H1 (cell line): ENCODE measurements around the gene LRIG2. TPM values are rescaled to one million over a fixed set of nuclear protein-coding genes. Genes with fewer than 3 reads are reported as not detected.

Experiments used
- ATF3 ChIP-seq: IDR thresholded peaks from 2 replicates; pipeline ENCODE4 v1.6.1; 2011; ENCODE audit warnings: low read depth, mild to moderate bottlenecking, low read length; ENCODE audit not compliant: insufficient read depth
- GTF2F1 ChIP-seq: IDR thresholded peaks from 2 replicates; pipeline ENCODE4 v1.6.1; 2012; ENCODE audit warnings: low read depth, low read length, improper control_type of control experiment, borderline replicate concordance
- JUND ChIP-seq: IDR thresholded peaks from 2 replicates; pipeline ENCODE4 v1.6.1; 2011; ENCODE audit warnings: mild to moderate bottlenecking, improper control_type of control experiment, low read length
- KDM5A ChIP-seq: fragments of 200-600 bp; IDR thresholded peaks from 2 replicates; pipeline ENCODE4 v1.7.1; 2012; ENCODE audit warnings: mild to moderate bottlenecking, low read length, inconsistent platforms, mixed read lengths
- SAP30 ChIP-seq: fragments of 300-600 bp; sonication (generic); IDR thresholded peaks from 2 replicates; pipeline ENCODE4 v1.7.1; 2012; ENCODE audit warnings: low read length, moderate library complexity, mild to moderate bottlenecking, inconsistent platforms; ENCODE audit not compliant: insufficient read depth, insufficient replicate concordance
- polyA plus RNA-seq, 7 experiments: library from polyadenylated mRNA; depleted of rRNA in 3 of 7; stranded (reverse) in 5 of 7; unstranded in 2 of 7; fragments of >200 nt in 5 of 7; fragments of 200-250 nt in 2 of 7; gene quantifications; 1 replicate in 5 of 7; 2 replicates in 1 of 7; 4 replicates in 1 of 7; pipeline versions ENCODE4 v1.2.1 to v1.2.3, GENCODE V29; 2011 to 2013; ENCODE audit warnings: missing spikeins in 2 of 7, mixed read lengths in 2 of 7
- total RNA-seq: library from RNA; stranded (reverse); fragmentation: NEBNext Ultra II Directional; extraction: Animal tissue kit (Norgen Biotek cat#: 25700); gene quantifications from 2 replicates; pipeline ENCODE4 v1.2.1, GENCODE V29; 2021
- TF ChIP-seq, protein P1 (sequence below): IDR thresholded peaks from 2 replicates; pipeline ENCODE4 v1.6.1; 2012; ENCODE audit warnings: inconsistent platforms

Gene LRIG2
- total and polyA plus RNA-seq, 2 of the 8 experiments (the other 6 are each of a cell fraction or from before 2014, with no cell fraction given): 16.2 to 20.9 TPM

DNA sequence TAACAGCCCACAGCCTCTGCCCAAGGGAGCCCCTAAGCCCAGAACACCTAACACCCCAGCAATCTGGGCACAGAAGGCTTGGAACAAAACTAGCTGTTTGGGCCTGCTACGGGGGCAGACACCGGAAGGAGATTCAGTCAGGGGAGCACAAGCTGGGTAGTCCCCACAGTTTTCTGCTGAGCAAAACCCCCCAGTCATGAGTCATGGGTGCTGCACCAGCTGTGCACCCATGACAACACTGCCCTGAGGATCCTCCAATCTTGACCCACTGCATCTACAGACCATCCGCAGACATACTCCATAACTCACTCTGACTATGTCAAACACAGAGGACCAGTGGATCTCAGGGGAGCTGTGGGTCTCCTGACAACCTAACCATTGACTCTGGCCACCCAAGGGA, 105.1 kb downstream of the LRIG2 start (continued):
- TF ChIP-seq ATF3: no peak
- TF ChIP-seq KDM5A: no peak
- no peak for TF ChIP-seq SAP30
- TF ChIP-seq JUND: no peak
- TF ChIP-seq GTF2F1: no peak
- TF ChIP-seq, protein P1, sequence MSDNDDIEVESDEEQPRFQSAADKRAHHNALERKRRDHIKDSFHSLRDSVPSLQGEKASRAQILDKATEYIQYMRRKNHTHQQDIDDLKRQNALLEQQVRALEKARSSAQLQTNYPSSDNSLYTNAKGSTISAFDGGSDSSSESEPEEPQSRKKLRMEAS: no peak
